Measurements from ENCODE around the gene PCSK4.

GRCh38 chr19:1503089-1503924, 13.2 kb upstream of the PCSK4 start:
- no peak for TF ChIP-seq POLR2AphosphoS5 (IDR thresholded peaks at IDR 0.05; ENCODE audit: low read depth, low read length)
- TF ChIP-seq POLR2A (IDR thresholded peaks at IDR 0.05; ENCODE audit: low read depth, low read length): no peak

All from GM12892 (cell line).